K562 (cell line): ENCODE measurements around the gene TKTL1. TPM values are rescaled to one million over a fixed set of nuclear protein-coding genes. Genes with fewer than 3 reads are reported as not detected.

ENCODE experiments used
- HDAC3 ChIP-seq: fragments of 450-650 bp; IDR thresholded peaks from 2 replicates; pipeline ENCODE4 v1.6.1; 2018; ENCODE audit warnings: borderline replicate concordance, mild to moderate bottlenecking, moderate library complexity; ENCODE audit not compliant: partially characterized antibody
- MAX ChIP-seq: sonication (generic); formaldehyde crosslinking; IDR thresholded peaks from 2 replicates; pipeline ENCODE4 v1.9.0; 2022; ENCODE audit warnings: mild to moderate bottlenecking, missing genetic modification reagents
- MITF ChIP-seq: IDR thresholded peaks from 2 replicates; pipeline ENCODE4 v1.6.1; 2014; ENCODE audit warnings: antibody characterized with exemption
- MTF1 ChIP-seq: fragments of 250-450 bp; sonication (Bioruptor Pico); IDR thresholded peaks from 2 replicates; pipeline ENCODE4 v1.9.0; 2021; ENCODE audit warnings: moderate library complexity, mild to moderate bottlenecking, inconsistent platforms, borderline replicate concordance
- NR2C2 ChIP-seq, 2 experiments: fragments of 200-800 bp in 1 of 2; sonication (Bioruptor generic) in 1 of 2; sonication (generic) in 1 of 2; formaldehyde crosslinking in 1 of 2; IDR thresholded peaks; 2 replicates each; pipeline versions ENCODE4 v1.6.1 to v1.8.0; 2016 to 2022; ENCODE audit warnings: mild to moderate bottlenecking in 1 of 2, missing compliant biosample characterization in 1 of 2, missing genetic modification characterization in 1 of 2, missing genetic modification reagents in 1 of 2
- TEAD4 ChIP-seq, 2 experiments: sonication (generic) in 1 of 2; formaldehyde crosslinking in 1 of 2; IDR thresholded peaks; 2 replicates each; pipeline versions ENCODE4 v1.6.1 to v1.8.0; 2012 to 2022; ENCODE audit warnings: borderline replicate concordance in 1 of 2, inconsistent platforms in 1 of 2, low read length in 1 of 2, mild to moderate bottlenecking in 1 of 2, missing genetic modification reagents in 1 of 2
- ZBTB43 ChIP-seq: sonication (generic); formaldehyde crosslinking; IDR thresholded peaks from 2 replicates; pipeline ENCODE4 v1.8.0; 2023; ENCODE audit warnings: mild to moderate bottlenecking, missing genetic modification reagents
- ZFP1 ChIP-seq: fragments of 450-650 bp; formaldehyde crosslinking; IDR thresholded peaks from 2 replicates; pipeline ENCODE4 v1.4.0; 2020; ENCODE audit warnings: mild to moderate bottlenecking, mixed read lengths
- polyA plus RNA-seq, 8 experiments: library from polyadenylated mRNA; depleted of rRNA in 4 of 8; stranded (reverse) in 5 of 8; unstranded in 3 of 8; fragments of >200 nt; fragmentation: Nextera tagmentation in 2 of 8; fragmentation: Illumina TruSeq in 1 of 8; extraction: Ambion mirVana in 2 of 8; extraction: Trizol in 1 of 8; gene quantifications; 2 replicates each; pipeline versions ENCODE4 v1.2.1 to v1.2.3, GENCODE V29; 2011 to 2014; ENCODE audit warnings: inconsistent platforms in 1 of 8, missing spikeins in 1 of 8
- total RNA-seq, 7 experiments: library from RNA; depleted of rRNA in 6 of 7; stranded (reverse); fragments of >200 nt in 6 of 7; fragmentation: Illumina TruSeq in 2 of 7; extraction: Trizol in 2 of 7; gene quantifications; 2 replicates each; pipeline versions ENCODE4 v1.2.1 to v1.2.3, GENCODE V29; 2011 to 2021; ENCODE audit warnings: low replicate concordance in 1 of 7
- TF ChIP-seq, protein P1 (sequence below): IDR thresholded peaks from 3 replicates; pipeline ENCODE4 v1.6.1; 2011; ENCODE audit warnings: borderline replicate concordance, mild to moderate bottlenecking, moderate library complexity; ENCODE audit not compliant: insufficient read length; ENCODE audit errors: extremely low read depth
- TF ChIP-seq, protein P2 (sequence below), 2 experiments: fragments of 450-650 bp; conservative IDR thresholded peaks; 2 replicates each; pipeline ENCODE4 v1.6.1; 2017; ENCODE audit warnings: mild to moderate bottlenecking in 2 of 2, moderate library complexity in 2 of 2
- TF ChIP-seq, protein P3 (sequence below): fragments of 450-650 bp; formaldehyde crosslinking; IDR thresholded peaks from 2 replicates; pipeline ENCODE4 v1.4.0; 2020; ENCODE audit warnings: mild to moderate bottlenecking, moderate library complexity

Gene TKTL1
- total and polyA plus RNA-seq, 9 of the 15 experiments (the other 6 are each of a cell fraction or from before 2014, with no cell fraction given) = 0.18 to 0.71 (median 0.38) TPM

GRCh38 chrX:154368630-154369448 lies 73.2 kb downstream of the TKTL1 start (continued):
- TF ChIP-seq, protein P1, sequence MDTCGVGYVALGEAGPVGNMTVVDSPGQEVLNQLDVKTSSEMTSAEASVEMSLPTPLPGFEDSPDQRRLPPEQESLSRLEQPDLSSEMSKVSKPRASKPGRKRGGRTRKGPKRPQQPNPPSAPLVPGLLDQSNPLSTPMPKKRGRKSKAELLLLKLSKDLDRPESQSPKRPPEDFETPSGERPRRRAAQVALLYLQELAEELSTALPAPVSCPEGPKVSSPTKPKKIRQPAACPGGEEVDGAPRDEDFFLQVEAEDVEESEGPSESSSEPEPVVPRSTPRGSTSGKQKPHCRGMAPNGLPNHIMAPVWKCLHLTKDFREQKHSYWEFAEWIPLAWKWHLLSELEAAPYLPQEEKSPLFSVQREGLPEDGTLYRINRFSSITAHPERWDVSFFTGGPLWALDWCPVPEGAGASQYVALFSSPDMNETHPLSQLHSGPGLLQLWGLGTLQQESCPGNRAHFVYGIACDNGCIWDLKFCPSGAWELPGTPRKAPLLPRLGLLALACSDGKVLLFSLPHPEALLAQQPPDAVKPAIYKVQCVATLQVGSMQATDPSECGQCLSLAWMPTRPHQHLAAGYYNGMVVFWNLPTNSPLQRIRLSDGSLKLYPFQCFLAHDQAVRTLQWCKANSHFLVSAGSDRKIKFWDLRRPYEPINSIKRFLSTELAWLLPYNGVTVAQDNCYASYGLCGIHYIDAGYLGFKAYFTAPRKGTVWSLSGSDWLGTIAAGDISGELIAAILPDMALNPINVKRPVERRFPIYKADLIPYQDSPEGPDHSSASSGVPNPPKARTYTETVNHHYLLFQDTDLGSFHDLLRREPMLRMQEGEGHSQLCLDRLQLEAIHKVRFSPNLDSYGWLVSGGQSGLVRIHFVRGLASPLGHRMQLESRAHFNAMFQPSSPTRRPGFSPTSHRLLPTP = no peak
- TF ChIP-seq ZFP1 (CRISPR knock-in tag) = no peak
- TF ChIP-seq HDAC3 = no peak
- no peak for TF ChIP-seq ZBTB43 (CRISPR knock-in tag)
- no peak for TF ChIP-seq MITF
- TF ChIP-seq, protein P2, sequence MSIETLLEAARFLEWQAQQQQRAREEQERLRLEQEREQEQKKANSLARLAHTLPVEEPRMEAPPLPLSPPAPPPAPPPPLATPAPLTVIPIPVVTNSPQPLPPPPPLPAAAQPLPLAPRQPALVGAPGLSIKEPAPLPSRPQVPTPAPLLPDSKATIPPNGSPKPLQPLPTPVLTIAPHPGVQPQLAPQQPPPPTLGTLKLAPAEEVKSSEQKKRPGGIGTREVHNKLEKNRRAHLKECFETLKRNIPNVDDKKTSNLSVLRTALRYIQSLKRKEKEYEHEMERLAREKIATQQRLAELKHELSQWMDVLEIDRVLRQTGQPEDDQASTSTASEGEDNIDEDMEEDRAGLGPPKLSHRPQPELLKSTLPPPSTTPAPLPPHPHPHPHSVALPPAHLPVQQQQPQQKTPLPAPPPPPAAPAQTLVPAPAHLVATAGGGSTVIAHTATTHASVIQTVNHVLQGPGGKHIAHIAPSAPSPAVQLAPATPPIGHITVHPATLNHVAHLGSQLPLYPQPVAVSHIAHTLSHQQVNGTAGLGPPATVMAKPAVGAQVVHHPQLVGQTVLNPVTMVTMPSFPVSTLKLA (conservative IDR thresholded peaks at IDR 0.05) = peak; percentile 39 to 48; a peak in 2 of 4 replicates
- TF ChIP-seq MTF1 = no peak
- TF ChIP-seq TEAD4 (IDR thresholded peaks at IDR 0.05; ENCODE audit: low read length) = peak; percentile 89
- no peak; the same call in 1 of the 2 replicates for TF ChIP-seq TEAD4 (CRISPR knock-in tag; IDR thresholded peaks at IDR 0.05; ENCODE audit: borderline replicate concordance)
- TF ChIP-seq, protein P3, sequence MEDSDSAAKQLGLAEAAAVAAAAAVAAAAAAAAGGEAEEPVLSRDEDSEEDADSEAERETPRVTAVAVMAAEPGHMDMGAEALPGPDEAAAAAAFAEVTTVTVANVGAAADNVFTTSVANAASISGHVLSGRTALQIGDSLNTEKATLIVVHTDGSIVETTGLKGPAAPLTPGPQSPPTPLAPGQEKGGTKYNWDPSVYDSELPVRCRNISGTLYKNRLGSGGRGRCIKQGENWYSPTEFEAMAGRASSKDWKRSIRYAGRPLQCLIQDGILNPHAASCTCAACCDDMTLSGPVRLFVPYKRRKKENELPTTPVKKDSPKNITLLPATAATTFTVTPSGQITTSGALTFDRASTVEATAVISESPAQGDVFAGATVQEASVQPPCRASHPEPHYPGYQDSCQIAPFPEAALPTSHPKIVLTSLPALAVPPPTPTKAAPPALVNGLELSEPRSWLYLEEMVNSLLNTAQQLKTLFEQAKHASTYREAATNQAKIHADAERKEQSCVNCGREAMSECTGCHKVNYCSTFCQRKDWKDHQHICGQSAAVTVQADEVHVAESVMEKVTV (CRISPR knock-in tag) = no peak
- TF ChIP-seq MAX = peak; percentile 68
- TF ChIP-seq NR2C2 (CRISPR knock-in tag; IDR thresholded peaks at IDR 0.05) = 0 out of 2 replicates have a peak, but pooled peaks have one; percentile 30
- TF ChIP-seq NR2C2 (tag; IDR thresholded peaks at IDR 0.05) = no peak
